ENCODE results near the gene NOC3L.
"Not testable (repeated sequence)": the region's sequence is repeated elsewhere in the genome, so short reads cannot be mapped to it uniquely, and the experiment has no call there.

NOC3L gene

DNA sequence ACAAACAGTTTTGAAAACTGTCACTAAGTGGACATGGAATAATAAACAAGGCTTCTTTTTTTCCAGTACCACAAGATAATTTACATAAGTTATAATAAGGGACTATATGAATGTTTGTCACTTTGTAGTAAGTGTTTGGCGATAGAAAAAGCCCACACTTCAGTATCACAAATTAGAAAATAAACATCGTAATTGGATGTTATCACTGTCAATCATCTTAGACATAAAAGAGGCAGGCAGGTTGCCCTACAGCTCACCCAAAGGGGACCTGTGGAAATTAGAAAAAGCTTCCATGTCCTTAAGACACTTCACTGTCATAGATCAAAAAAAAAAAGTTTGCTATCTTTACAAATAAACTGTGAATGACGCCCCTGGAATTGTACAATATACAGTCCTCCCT lies 3.6 kb upstream of the NOC3L start:
- in situ Hi-C loops (cut with HindIII; ENCODE audit: low pct_ligation_motif_present, low pct_unique_long_range_greater_than_20kb, low sequenced_read_pairs): no loop called here
- DNase-seq: no peak

GRCh38 chr10:94364482-94364881 lies 1.7 kb upstream of the NOC3L start:
- in situ Hi-C loops (cut with HindIII; ENCODE audit: low pct_ligation_motif_present, low pct_unique_long_range_greater_than_20kb, low sequenced_read_pairs): no loop called here
- DNase-seq: no peak

GRCh38 chr10:94363251-94363565 lies 469 bp upstream of the NOC3L start:
- in situ Hi-C loops (cut with HindIII; ENCODE audit: low pct_ligation_motif_present, low pct_unique_long_range_greater_than_20kb, low sequenced_read_pairs): no loop called here

GRCh38 chr10:94361171-94361794 lies 1.5 kb downstream of the NOC3L start:
- in situ Hi-C loops (cut with HindIII; ENCODE audit: low pct_ligation_motif_present, low pct_unique_long_range_greater_than_20kb, low sequenced_read_pairs): no loop called here
- peak; percentile 57 for DNase-seq

More at GRCh38 chr10:94363251-94363565, 469 bp upstream of the NOC3L start:
- DNase-seq: no peak

GRCh38 chr10:94358480-94358879 lies 4.3 kb downstream of the NOC3L start:
- in situ Hi-C loops (cut with HindIII; ENCODE audit: low pct_ligation_motif_present, low pct_unique_long_range_greater_than_20kb, low sequenced_read_pairs): no loop called here
- peak; percentile 97 for DNase-seq

DNA sequence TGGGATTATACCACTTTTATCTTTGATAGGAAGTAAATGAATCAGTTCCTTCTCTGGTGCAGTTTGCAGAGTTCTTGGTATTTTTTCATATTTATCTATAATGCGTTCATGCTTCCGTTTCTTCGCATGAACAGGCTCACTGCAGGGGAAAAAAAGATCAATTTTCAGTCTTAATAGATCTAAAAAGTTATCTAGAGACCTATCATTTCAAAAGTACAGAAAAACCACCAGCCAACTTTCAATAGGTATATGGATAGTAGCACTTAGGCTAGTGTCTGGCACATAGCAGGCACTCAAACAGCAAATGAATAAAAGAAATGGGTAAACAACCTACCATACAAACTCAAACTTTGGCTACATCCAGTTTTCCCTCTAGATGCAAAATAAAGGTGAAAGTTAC lies 5.5 kb downstream of the NOC3L start:
- in situ Hi-C loops (cut with HindIII; ENCODE audit: low pct_ligation_motif_present, low pct_unique_long_range_greater_than_20kb, low sequenced_read_pairs): no loop called here
- no peak for DNase-seq

DNA sequence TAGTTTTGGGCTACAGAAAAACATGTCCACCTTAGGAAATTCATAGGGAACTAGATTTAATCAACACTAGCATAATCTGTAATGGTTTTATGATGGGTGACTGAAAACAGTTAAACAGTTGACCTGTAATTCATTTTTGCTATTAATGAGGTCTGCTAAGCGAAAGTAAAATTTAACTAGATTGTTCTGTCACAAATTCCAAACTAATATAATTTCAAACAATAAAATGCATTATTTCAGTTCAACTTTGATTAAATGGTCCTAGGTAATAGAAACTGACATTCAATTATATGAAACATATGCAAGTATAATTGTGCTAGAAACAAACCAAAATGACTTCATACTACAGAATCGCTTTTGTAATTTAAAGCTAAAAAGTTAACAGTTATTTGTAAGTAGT lies 6.9 kb downstream of the NOC3L start:
- in situ Hi-C loops (cut with HindIII; ENCODE audit: low pct_ligation_motif_present, low pct_unique_long_range_greater_than_20kb, low sequenced_read_pairs): no loop called here
- no peak for DNase-seq

GRCh38 chr10:94353336-94353735 lies 9.4 kb downstream of the NOC3L start:
- in situ Hi-C loops (cut with HindIII; ENCODE audit: low pct_ligation_motif_present, low pct_unique_long_range_greater_than_20kb, low sequenced_read_pairs): no loop called here
- DNase-seq: no peak

DNA sequence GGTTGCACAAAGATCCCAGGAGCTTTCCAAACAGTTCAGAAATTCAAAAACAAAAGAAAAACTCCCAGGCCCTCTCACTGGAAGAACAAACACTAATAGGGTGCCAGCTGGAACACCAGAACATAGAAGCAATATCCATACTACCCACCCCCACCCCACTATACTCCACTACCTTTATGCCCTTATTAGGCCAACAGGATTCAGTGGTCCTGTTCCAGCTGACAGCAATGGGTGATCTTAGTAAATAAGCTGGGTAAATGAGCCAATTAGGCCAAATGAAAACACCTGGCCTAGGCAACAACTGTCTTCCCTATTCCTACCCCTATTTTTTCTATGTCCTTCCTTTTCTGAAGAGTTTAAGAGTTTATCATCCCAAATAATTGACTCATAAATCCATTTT lies 11.7 kb downstream of the NOC3L start:
- in situ Hi-C loops (cut with HindIII; ENCODE audit: low pct_ligation_motif_present, low pct_unique_long_range_greater_than_20kb, low sequenced_read_pairs): no loop called here
- no peak for DNase-seq

GRCh38 chr10:94350500-94350899 lies 12.2 kb downstream of the NOC3L start:
- DNase-seq: peak; percentile 62
- in situ Hi-C loops (cut with HindIII; ENCODE audit: low pct_ligation_motif_present, low pct_unique_long_range_greater_than_20kb, low sequenced_read_pairs): not testable (repeated sequence)

GRCh38 chr10:94349327-94349726 lies 13.4 kb downstream of the NOC3L start:
- in situ Hi-C loops (cut with HindIII; ENCODE audit: low pct_ligation_motif_present, low pct_unique_long_range_greater_than_20kb, low sequenced_read_pairs): no loop called here
- no peak for DNase-seq

- in situ Hi-C loops (cut with HindIII; ENCODE audit: low pct_ligation_motif_present, low pct_unique_long_range_greater_than_20kb, low sequenced_read_pairs): no loop called here
- DNase-seq: no peak
Observed at GRCh38 chr10:94344522-94345122, 18.1 kb downstream of the NOC3L start.

DNA sequence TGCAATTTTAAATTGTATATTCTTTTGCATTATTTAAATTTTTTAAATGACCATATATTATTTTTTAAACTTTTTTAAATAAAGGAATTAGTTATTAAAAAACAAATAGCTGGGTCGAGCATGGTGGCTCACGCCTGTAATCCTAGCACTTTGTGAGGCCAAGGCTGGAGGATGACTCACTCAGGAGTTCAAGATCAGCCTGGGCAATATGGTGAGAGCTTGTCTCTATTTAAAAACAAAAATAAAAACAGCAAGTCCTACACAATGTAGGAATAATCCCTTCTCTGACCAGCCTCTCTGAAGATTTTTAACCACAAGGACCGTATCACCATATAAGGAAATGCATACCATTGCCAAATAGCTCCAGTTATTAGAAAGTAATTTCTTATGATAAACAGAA lies 19.6 kb downstream of the NOC3L start:
- no peak for DNase-seq
- in situ Hi-C loops (cut with HindIII; ENCODE audit: low pct_ligation_motif_present, low pct_unique_long_range_greater_than_20kb, low sequenced_read_pairs): no loop called here

DNA sequence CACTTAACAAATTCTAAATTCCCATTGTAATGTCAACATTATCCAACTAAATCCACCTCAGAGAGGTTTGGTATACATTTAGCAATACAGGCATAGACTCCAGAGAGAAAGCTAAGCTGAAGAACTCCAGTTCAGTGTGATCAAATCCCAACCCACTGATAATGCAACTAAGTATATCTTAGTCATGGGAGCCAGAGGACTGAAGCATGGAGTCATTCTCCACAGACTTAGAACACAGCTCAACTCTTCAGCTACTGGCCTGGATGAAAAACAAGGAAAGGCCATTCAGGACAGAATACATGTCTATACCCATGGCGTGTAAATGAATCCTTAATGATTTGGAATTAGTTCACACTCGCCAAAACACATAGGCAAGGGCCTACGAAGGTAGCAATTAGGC lies 27.9 kb downstream of the NOC3L start:
- in situ Hi-C loops (cut with HindIII; ENCODE audit: low pct_ligation_motif_present, low pct_unique_long_range_greater_than_20kb, low sequenced_read_pairs): no loop called here
- DNase-seq: no peak

GRCh38 chr10:94333051-94333450 lies 29.7 kb downstream of the NOC3L start:
- no peak for DNase-seq
- in situ Hi-C loops (cut with HindIII; ENCODE audit: low pct_ligation_motif_present, low pct_unique_long_range_greater_than_20kb, low sequenced_read_pairs): no loop called here

- no peak for DNase-seq
- in situ Hi-C loops (cut with HindIII; ENCODE audit: low pct_ligation_motif_present, low pct_unique_long_range_greater_than_20kb, low sequenced_read_pairs): no loop called here
Observed at GRCh38 chr10:94328613-94329012, 34.1 kb downstream of the NOC3L start.

- no peak for DNase-seq
- in situ Hi-C loops (cut with HindIII; ENCODE audit: low pct_ligation_motif_present, low pct_unique_long_range_greater_than_20kb, low sequenced_read_pairs): no loop called here
Observed at GRCh38 chr10:94327649-94328048, 35.1 kb downstream of the NOC3L start.

- no peak for DNase-seq
- in situ Hi-C loops (cut with HindIII; ENCODE audit: low pct_ligation_motif_present, low pct_unique_long_range_greater_than_20kb, low sequenced_read_pairs): loop anchor here (25.0 kb wide), 1 partner anchor 412 kb away; no protein-coding TSS in a partner anchor
Observed at GRCh38 chr10:94324609-94325233, 38.0 kb downstream of the NOC3L start.

DNA sequence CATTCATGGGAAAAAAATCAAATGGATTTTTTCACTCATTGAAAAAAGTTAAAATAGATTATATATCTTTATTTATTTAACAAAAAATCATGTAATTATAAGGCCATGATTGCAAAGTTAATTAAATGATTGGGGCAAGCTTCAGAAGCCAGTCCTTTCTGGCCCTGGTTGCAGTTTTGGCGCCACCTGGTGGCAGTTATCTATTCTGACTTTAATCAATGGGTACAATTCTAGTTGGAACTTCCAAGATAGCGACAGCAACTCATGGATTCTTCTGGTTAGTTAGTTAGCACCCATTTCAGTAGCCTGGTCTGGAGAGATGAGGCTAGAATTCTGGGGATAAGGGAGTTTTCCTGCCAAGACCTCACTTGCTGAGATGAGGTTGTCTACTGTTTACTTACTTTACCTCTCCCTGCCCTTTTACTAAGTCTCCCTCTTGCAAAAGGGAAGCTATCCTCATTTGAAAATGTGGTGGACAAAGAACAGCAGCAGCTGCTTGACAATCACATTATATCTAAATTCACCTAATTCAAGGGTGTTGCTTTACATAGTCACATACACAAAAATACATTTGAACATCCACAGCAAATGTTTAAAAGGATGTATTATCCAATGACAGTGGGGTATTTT lies 42.3 kb downstream of the NOC3L start:
- in situ Hi-C loops (cut with HindIII; ENCODE audit: low pct_ligation_motif_present, low pct_unique_long_range_greater_than_20kb, low sequenced_read_pairs): loop anchor here (25.0 kb wide), 1 partner anchor 408 kb away; no protein-coding TSS in a partner anchor
- DNase-seq: peak; percentile 68

- DNase-seq: no peak
- in situ Hi-C loops (cut with HindIII; ENCODE audit: low pct_ligation_motif_present, low pct_unique_long_range_greater_than_20kb, low sequenced_read_pairs): loop anchor here (25.0 kb wide), 1 partner anchor 404 kb away; no protein-coding TSS in a partner anchor
Observed at GRCh38 chr10:94316560-94316959, 46.2 kb downstream of the NOC3L start.

Data from ACHN (cell line).